NCI-H2196 treated with DMSO at 0.1 percent for 48 hours (cell line): ENCODE data around the gene NRP1.

Source experiments
- DNase-seq: peaks from one replicate; lab custom pipeline; 2025; ENCODE audit not compliant: unreplicated experiment; lab: John Stamatoyannopoulos, UW

NRP1 gene

DNA sequence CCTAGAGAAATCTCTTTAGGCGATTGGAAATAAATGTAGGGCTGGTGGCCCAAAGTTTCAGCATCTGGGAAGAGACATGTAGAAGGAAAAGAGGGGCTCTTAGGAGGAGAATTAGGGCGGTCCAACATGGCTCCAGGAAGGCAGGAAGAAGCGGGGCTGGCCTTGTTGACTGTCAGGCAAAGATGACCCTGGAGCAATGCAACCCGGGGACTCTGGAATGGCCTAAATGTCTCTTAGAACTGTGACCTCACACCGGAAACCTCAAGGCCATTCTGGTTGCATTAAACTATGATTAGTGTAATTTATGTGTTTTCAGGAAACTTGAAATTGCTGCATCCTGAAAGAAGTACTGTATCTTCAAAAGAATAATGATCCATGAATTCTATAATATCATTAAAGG lies 66.8 kb downstream of the NRP1 start:
- DNase-seq: no peak

DNA sequence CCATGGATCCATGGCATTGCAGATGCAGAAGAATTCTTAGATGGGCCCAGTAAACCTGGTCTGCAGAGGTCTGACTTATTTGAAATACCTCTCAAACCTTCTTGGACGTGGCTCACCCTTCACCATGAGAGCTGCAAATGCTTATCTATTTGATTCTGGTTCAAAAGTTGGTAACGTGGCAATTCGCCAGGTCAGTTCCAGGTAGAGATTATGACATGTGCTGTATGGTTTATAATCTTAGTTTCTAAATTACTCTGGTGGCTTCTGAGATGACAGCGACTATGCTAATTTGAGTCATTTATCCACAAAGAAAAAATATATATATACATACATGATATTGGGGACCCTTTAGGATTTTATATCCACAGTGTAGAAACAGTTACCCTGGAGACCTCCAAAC lies 68.8 kb downstream of the NRP1 start:
- no peak for DNase-seq

DNA sequence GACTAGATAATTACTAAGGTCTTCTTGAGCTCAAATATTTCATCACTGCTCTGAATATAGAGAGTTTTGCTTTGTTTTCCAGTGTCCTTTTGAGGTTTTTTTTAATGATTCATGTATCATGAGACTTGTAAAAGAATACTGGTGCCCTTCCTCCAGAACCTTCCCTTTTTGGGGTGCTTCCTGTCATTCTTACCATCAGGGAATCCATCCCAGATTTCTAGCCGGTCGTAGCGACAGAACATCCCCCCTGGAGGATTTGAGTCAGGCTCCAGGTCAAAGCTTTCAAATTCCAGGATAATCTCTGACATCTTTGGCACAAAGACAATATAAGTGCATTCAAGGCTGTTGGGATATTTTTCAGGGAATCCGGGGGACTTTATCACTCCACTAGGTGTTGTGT lies 71.0 kb downstream of the NRP1 start:
- no peak for DNase-seq

DNA sequence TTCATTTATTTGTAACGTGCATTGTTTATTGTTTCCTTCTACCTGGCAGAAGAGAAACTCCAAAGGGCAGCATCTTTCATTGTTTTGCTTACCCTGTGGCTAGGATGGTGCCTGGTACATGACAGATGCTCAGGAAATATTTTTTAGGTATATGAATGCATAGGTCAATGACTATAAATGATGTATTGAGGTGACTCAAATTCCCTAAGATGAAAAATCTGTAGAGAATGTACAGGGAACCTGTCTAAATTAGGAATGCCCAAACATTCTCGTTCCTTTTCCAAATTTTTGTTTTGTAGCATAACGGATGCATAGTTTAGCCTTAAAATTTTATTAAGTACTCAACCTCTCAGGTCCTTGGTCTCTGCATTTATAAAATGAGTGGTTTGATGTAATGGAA lies 71.6 kb downstream of the NRP1 start:
- DNase-seq: no peak

DNA sequence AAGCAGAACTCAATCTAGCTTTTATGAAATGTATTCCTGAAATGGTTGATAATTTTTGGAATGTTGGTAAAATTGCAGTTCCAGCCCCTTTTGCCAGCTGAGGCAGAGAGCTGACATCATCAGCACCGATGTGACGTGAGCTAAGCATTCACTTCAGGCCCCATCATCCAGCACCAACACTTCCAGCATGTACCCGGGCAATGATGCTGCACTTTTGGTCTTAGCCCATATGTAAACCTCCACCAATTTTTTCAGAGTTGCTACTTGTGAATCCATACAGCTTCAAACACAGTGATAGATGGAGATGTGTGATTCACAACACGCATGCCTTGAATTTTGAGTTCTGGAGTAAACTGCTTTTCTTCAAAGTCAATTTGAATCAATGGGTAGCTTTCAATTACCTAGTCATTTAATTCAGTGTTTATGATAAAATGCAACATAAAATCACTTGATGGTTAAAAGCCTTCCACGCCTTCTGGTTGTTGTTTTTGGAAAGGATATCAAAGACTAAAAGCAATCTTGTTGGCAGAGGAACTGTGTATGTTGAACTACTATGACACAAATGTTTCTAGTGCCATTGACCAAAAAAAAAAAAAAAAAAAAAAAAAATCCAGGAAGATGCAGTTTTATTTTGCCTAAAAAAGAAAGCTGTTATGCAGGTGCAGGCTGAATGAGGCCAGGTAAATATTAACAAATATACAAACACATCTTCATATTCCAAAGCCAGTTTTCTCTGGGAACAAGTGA lies 73.9 kb downstream of the NRP1 start:
- DNase-seq: no peak

DNA sequence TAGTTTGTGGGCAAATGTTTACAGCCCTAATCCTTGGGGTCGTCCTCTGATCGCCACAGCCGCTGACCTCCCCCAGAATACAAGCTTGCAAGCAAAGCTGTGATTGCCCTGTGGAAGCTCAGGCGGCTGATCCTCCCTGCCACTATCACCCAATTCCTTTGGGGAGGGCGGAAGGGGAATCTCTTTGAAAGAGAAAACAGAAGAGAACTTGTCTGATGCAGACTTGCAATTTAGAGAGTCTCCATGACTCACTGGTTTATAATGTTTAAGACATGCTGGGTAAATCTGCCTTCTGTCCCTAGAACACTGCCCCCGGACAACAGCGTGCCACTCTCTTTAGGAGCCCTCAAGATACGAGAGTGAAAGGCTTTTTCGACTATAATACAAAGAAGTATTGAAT lies 75.5 kb downstream of the NRP1 start:
- no peak for DNase-seq

DNA sequence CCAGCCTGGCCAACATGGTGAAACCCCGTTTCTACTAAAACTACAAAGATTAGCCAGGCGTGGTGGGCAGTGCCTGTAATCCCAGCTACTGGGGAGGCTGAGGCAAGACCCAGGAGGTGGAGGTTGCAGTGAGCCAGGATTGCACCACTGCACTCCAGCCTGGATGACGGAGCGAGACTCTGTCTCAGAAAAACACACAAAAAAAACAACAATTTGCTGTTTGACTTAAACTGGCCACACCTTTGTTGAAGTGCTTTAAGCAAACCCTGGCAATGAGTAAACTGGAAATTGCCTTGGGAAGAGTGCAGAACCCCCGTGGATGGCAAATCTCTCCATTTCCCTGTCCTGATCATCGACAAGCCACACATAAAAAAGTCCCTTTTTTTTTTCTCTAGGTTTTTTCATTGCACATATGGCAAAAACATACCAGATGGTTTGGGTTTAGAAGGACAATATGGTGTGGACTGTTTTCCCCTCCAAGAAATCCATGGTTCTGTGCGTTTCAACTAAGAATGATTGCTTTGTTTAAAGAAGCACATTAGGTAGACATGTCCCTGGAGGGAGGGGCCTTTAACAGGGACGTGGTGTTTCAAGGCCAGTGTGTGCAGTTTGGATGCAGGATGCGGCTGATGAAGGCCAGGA lies 76.9 kb downstream of the NRP1 start:
- DNase-seq: no peak

DNA sequence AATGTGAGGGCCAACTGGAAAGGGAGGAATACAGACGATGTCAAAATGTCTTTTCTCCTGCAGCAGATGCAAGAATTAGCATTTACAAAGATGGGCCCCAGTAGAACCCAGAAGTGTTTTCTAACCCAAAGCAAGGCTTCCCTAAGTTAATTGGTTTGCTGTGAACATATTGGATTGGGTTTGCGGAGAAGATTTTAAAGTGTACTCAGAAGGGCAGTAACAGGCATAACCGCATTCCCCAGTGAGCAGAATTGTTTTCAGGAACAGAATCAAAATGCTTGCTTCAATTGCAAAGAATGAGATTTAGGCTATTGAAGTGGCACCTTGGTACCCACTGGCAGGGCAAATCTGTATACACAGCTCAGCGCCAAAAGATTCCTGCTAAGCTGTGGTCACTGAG lies 78.0 kb downstream of the NRP1 start:
- no peak for DNase-seq

DNA sequence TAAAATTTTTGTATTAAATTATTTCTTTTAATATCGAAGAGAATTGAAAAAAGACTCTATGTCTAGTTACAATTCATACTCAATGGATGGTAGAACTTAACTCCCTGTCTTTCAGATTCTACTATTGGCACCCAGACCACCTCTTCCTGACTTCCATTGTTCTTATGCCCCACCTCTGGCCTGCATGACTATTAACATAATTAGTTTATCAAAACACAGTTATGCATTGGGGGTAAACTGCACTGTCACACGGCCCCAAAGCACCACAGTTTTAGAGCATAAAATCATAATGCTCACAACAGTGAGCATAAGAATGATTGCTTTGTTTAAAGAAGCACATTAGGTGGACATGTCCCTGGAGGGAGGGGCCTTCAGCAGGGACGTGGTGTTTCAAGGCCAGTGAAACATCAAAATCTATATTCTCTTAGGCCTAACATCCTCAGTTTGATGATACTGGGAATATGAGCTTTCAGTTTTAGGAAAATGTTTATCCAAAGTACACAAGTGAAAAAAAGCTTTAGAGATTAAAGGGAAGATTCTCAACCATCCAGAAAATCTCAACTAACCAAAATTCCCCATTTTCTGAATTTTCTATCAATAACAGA lies 79.8 kb downstream of the NRP1 start:
- DNase-seq: no peak

DNA sequence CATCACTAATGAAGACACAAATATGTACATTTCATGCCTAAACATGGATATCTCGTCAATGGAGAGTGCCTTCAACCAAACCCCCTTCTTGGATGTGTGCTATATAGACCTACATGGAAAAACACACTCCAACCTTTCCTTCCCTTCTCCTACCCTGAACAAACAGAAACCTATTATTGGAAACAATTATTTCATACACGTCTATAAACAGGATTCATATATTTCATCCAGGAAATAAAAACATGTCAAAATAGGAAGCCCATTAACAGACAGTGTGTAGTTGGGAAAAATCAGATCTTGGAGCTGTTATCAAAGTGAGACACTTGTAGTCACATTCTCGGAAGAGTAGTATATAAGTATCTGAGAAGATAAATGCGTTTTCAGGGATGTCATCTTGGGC lies 81.1 kb downstream of the NRP1 start:
- DNase-seq: no peak

DNA sequence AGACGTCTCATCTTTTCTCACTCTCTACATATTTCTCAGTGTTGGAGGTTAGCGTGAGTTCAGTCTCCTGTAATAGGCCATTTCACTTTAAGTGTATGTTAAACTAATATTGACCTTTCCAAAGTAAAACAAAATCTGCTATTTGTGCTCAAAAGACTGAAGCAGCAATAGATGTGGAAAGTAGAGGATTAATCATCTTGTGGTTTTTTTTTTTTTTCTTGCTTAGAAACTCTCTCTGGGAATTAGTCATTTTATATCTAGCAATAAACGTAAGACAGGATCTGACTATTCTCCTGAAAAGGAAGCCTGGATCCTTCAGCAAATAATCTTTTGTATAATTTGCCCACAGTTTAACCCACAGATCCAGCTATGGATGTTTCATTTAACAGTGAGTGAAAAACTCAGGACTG lies 81.7 kb downstream of the NRP1 start:
- DNase-seq: no peak

DNA sequence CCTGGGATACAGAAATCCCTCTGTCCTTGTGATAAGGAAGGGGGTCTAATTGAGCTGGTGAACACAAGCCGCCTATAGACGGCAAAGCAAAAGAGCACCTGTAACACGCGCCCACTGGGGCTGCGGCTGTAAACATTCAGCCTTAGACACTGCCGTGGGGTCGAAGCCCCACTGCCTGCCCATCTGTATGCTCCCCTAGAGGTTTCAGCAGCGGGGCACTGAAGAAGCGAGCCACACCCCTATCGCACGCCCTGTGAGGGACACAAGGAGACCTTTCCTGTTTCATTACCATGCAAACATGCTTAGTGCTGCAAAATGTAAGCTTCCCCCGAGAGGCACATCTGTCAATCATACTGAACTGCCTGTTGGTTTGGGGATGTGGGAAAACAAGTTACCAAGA lies 82.1 kb downstream of the NRP1 start:
- no peak for DNase-seq

DNA sequence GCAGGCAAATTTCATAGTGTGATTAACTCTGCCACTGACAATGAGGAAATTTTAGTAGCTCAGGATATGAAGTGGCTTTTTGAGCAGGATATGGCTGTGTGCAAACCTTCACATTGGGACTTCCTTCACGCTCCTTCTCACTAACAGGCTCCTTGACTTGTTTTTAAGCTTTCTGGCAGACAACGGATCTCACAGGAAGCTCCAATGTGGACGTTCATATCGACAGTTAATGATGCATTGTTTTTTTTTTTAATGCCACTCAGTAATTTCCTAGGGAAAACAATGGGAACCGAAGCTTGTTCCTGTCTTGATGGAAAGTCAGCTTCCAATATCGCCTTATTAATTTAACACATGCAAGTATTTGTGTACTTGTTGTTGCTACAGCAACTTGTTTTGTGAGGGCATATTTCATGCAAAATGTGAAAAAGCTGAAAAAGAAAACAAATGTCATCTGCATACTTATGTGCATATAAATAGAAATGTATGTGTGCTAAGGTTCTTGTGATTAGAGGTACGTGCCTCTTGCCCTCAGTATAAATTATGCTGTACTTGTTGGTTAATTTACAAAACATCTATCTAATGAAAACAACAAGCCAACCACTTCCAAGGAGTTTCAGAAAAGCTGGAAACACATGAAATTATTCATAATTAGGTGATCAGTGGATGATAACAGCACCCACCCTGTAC lies 84.7 kb downstream of the NRP1 start:
- no peak for DNase-seq

DNA sequence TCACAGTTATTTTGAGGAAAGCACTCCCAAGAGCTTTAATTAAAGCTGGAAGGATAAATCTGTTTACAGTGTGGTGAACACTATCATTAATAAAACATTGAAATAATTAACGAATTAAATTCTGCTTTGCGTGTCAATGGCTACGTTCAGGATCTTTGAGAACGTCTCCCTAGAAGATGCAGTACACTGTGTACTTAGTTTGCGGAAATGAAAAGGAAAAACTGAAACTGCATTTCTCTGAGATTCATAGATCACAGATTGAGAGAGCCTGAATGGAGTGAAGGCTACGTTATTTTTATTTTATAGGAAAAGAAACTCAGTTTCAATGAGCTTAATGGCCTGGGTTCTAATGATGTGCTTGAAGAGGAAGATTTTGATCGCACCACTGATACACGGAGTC lies 85.3 kb downstream of the NRP1 start:
- no peak for DNase-seq

DNA sequence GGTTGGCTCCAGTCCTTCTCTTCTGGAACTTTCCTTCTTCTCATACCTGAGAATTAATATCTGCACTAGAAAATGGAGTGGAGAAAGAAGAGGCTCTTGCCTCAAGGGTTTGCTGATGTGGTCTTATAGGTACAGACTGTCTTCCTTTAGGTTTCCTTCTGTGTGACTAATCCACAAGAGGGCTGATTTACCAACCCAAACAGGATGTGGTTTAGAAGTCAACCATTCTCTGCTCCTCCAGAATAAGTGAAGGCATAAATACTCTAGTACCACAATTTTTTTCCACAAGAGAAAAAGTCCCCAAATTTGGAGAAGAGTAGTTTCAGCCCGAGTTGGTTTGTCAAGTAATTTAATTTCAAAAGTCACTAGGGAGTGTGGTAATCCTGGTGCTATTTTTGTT lies 85.8 kb downstream of the NRP1 start:
- no peak for DNase-seq

DNA sequence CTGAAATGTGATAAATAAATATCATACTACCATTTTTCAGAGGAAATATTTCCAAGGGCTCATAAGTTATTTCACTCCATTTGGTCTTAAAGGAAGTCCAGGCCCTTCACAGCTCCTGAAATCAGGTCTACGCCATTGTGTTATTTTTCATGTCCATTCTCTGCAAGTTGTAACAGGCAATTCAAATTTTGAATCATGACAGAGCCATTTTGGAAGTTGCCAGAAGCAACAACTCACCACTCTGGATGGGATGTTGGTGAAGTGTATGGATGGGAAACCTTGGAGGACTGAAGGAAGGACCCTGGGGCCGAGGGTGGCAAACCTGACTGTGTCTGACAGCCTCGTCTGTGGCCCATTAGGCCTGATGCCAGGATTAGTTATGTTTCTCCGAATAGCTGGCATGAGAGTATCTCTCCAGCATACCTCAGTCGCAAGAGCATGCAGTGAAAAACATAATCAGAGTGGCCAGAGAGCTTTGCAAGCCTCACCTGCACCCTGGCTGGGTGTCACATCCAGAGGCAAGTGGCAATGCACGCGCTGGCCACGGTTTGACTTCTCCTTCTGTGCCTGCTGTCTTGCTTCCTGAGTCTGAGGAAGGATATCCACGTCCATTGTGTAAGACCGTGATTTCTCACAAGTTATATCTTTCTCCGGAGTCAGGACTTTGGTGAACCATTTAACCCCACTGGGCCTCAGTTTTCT lies 87.1 kb downstream of the NRP1 start:
- no peak for DNase-seq

DNA sequence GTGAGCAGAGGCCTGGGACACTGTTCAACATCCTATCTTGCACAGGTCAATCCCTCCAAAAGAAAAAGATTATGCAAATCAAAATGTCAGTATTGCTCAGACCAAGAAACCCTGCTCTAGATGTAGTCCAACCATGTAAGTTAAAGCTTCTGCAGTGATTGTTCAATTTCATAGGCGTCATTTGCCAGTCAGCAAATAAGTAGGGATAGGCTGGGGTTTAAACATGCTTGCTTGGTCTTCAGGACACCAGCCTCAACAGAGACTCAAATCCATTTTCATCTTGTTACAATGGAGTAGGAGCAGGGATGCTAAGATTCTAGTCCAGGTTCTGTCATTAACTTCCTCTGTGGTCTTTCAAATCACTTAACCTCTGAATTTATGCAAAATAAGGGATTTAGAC lies 89.1 kb downstream of the NRP1 start:
- no peak for DNase-seq

DNA sequence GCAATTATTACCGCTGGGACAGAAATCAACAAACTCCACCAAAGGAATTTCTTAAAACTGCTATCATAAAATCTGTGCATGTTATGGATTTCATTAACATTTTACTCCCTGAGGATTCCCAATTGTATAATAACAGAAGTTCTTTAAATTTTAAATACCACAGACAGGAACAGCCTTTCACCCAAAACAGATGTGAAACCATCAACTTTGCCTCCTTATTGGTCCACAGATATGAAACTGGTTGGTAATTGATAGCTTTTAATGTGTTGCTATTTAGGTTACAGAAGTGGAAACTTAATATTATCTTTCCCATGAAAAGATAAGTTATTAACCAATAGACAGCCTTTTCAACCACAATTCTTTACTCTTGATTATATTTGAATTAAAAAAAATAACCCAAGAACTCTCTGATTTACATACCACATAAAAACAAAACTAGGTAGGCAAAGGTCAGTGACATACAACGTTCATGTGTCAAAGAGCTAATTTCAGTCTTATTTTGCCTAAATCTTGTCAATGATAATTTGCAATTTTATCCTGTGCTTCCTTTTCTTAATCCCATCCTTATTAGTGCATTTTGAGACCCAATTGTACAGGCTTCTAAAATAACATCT lies 90.0 kb downstream of the NRP1 start:
- no peak for DNase-seq

DNA sequence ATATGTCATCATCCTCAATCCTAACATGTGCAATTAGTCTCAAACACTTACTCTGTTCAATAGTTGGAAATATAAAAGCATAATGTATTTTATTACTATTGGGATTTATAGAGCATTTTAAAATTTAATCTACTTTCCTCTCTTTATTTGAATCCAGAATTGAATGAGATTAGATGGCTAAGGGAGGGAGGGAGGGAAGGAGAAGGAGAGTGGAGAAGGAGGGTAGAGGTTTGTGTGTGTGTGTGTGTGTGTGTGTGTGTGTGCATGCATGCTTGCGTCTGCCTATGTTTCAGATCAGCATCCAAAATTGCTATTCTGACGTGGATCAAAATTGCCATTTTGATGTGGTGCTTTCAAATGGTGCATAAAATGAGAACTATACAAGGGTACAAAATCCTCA lies 90.8 kb downstream of the NRP1 start:
- no peak for DNase-seq

DNA sequence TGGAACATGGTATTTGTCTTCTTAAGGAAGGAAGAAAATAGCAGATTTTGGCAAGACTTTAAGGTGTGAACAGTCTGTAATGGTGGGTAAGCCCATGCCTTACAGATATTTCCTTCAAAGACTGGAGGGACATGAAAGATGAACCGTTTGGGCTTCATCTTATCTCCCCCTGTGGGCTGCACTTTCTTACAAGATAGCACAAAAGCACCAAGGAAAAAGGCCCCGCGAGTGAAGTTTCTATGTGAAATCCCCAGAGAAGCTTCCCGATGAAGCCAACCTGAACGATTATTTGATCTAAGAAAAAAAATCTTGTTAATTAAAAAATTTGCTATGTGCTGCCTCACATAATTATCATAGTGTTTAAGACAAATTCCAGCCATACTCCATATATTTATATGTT lies 91.5 kb downstream of the NRP1 start:
- no peak for DNase-seq

DNA sequence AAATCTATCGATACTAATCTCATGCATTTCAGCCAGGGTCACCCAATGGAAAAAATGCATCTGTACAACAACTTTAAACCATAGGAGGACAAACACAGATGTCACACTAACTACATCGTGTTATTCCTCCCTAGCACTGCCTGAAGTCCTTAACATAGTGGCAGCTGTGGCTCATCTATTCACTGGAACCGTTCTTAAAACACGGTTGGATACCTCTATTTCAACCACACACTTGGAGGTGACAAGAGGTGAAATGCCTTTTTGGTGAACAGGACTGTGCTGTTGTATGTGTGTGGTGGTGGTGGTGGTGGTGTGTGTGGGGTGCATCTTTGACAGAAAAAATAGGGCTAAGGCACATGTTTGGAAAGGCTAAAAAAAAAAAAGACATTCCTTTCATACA lies 93.1 kb downstream of the NRP1 start:
- no peak for DNase-seq
